A673 (cell line): Measurements from ENCODE around the gene KRT77.

Source experiments
- CTCF ChIP-seq: fragments of 300-800, 200-600 bp; sonication (generic); conservative IDR thresholded peaks from 2 replicates; pipeline ENCODE4 v1.5.1; 2017; ENCODE audit warnings: low read depth, mild to moderate bottlenecking, antibody characterized with exemption, low read length, moderate library complexity, mixed read lengths
- EZH2 ChIP-seq: fragments of 200-600 bp; sonication (generic); IDR thresholded peaks from 2 replicates; pipeline ENCODE4 v1.6.1; 2017; ENCODE audit warnings: borderline replicate concordance, low read depth, mild to moderate bottlenecking, mixed read lengths, antibody characterized with exemption, low read length; ENCODE audit not compliant: poor library complexity, severe bottlenecking

GRCh38 chr12:52714887-52715281 lies 11.6 kb upstream of the KRT77 start:
- no peak for TF ChIP-seq CTCF
- no peak for TF ChIP-seq EZH2
